ENCODE results near the gene AP2A2.

AP2A2 gene

DNA sequence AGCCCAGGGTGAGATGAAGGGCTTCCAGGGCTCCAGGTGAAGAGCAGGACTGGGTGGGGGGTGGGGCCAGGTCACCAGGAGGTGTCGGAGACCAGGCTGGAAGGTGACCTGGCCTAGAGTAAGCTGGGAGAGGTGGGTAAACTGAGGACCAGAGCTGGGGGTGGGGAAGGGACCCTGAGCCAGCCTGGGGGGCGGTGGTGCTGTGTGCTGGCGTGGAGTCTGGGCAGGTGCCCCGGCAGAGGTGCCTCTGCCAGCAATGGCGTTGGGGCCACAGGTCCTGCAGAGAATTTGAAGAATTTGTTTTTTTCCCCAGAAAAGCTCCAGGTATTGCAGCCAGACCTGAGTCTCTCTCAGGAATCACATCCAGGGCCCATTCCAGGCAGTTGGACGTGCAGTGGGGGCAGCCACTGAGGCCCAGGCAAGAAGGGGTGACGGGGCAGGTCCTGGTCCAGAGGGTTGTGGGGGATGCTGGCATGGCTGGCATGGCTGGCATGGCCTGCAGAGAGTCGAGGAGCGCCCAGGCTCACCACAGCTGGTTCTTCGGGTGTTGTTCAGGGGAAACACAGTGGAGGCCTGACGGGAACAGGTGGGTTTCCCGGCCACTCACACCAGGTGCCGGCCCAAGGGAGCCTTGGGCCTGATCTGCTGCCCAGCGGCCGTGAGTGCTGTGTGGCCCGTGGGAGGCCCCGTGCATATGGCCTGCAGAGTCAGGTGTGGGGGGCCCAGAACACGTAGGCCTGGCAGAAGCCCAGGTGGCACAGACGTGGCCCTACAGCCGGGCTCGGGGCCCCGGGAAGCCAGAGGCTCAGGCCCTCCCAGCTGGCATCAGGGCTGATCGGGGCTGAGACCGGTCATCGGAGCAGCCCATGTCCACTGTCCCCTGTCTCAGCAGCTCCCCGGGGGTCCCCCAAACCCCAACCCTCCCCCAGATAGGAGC is 117.2 kb downstream of the AP2A2 start:
- DNase-seq (ENCODE audit: low spot score) = no peak

DNA sequence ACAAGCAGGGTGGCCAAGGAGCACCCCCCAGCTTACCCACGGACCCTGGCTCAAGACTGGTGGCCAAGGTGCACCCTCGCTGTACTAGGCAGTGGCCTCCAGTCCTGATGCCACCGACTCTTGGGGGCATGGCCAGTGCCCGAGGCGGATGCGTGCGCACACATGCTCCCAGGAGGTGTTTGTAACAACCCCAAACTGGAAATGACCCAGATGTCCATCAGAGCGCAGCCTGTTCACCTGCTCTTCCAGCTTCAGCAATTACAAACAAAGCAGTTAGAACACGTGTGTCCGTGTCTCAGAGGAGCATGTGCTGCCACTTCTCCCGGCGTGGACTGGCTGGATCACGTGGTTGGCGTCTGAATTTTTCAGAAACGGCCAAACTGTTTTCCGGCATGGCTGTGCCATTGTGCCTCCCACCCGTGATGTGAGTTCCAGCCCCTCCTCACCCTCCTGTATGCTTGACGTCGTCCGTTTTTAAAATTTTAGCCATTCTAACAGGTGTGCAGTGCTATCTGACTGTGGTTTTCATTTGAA is 118.0 kb downstream of the AP2A2 start:
- no peak for DNase-seq (ENCODE audit: low spot score)

DNA sequence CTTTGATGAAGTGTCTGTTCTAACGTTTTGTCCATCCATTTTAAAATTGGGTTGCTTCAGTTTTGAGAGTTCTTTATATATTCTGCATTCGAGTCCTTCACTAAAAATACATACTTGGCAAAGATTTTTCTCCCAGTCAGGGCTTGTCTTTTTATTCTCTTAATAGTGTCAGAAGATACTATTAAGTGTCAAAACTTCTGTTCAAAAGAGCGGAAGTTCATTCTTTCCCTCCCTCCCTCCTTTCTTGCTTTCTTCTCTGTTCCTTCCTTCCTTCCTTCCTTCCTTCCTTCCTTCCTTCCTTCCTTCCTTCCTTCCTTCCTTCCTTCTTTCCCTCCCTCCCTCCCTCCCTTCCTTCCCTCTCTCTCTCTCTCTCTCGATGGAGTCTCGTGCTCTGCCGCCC is 118.5 kb downstream of the AP2A2 start:
- DNase-seq (ENCODE audit: low spot score) = no peak

DNA sequence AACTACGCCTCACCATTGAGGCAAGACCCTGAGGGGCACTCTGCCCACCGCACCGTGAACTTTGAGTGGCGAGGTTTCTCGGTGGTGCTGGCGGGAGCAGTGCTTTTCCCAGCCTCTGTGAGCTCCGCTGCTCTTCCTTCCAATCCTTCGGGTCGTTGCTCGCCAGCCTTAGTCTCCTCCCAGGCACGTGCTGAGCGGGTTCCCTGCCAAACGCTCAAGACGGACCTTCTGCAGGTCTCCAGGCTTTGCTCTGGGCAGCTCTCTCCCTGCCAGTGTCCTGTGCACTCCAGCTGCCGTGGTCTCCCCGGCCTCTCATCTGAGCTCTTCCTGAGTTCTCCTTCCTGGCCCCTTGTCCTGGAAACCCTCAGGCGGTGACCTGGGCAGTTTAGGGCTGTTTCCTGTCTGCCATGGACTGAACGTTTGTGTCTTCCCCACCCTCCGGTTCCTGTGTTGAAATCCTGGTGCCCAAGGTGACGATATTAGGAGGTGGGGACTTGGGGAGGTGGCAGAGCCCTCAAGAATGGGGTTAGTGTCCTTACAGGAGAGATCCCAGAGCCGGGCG is 122.0 kb downstream of the AP2A2 start:
- DNase-seq (ENCODE audit: low spot score) = no peak

DNA sequence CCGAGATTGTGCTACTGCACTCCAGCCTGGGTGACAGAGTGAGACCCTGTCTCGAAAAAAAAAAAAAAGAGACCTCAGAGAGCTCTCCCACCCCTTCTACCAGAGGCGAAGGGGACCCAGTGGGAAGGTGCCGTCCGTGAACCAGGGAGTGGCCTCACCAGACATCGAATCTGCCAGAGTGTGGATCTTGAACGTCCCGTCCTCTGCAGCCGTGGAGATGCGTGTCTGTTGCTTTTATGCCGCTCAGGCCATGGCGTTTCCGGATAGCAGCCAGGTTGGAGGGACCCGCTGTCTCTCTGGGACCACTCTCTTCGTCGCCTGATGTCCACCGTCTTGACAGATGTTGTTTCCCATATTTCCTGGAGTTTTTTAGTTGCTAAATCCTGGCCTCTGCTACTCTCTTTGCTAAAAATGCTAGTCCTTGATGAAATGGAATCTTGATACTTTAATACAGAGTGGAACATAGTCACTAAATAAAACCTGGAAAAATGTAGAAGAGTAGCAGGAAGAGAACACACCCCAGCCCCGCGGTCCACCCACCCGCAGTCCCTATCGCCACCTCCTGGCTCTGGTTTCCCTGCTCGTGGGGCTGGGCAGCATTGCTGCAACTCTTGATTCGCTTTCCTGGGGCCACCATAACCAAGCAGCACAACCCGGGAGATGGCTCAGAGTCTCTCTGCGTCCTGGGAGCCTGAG is 122.9 kb downstream of the AP2A2 start:
- no peak for DNase-seq (ENCODE audit: low spot score)

DNA sequence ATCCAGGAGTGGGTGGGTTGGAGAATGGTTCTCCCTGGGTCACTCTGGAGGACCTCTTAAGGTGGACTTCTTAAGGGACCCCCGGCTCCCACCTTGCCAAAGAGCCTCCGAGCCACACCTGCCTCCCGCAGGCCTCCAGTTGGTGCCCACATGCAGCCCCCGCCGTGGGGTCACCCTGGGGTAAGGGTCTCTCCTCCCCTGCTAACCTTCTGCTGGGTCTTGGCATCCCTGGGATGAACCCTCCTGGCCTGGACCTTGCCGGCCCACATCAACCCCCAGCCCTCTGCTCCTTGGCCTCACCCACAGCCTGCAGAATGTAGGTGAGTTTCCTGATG is 123.4 kb downstream of the AP2A2 start:
- DNase-seq (ENCODE audit: low spot score) = no peak

DNA sequence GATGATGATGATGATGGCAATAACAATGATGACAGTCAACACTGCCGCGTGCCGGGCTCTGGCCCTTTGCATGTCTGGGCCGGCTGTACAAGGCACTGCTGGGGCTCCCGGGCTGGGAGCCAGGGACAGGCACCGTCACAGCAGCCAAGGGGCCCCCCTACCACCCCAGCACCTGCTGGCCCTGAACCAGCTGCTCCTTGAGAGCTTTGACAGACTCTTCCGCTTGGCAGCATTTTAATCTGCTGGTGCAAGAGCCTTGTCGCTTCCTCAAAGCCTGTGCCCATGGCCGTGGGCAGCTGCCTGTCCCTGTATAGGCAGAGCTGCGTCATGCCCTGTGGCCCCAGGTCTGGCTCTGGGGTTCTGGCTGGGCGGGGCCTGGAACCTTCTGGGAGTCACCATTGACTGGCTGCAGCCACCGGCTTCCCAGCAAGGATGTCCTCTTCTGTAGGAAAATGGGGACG is 123.8 kb downstream of the AP2A2 start:
- DNase-seq (ENCODE audit: low spot score) = no peak

DNA sequence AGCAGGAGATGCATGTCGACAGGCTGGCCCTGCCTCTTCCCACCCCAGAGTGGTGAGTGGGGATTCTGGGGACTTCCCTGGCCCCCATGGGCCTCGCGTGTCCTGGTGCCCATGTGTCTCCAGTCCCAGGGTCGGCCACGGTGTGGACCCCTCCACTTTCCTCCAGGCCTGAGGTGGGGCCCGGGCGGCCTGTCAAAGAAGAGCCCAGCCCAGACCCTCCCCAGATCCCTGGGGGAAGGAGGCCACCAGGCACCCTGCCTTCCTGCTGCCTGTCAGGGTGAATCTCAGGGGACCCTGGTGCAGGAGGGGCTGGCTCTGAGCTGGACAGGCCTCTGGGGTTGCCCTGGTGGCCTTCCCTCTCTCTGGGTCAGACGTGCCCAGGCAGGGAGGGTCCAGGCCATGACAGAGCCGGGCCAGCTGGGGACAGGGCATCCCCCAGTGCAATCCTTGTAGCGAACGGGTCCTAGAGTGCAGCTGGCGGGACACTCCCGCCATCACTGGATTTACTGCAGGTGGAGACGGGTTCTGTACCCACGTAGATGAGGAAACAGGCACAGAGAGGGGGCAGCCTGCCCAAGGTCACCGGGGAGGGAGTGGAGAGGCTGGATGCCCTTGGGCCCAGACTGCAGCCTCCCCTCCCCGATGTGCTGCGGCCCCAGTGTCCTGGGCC is 124.4 kb downstream of the AP2A2 start:
- no peak for DNase-seq (ENCODE audit: low spot score)

DNA sequence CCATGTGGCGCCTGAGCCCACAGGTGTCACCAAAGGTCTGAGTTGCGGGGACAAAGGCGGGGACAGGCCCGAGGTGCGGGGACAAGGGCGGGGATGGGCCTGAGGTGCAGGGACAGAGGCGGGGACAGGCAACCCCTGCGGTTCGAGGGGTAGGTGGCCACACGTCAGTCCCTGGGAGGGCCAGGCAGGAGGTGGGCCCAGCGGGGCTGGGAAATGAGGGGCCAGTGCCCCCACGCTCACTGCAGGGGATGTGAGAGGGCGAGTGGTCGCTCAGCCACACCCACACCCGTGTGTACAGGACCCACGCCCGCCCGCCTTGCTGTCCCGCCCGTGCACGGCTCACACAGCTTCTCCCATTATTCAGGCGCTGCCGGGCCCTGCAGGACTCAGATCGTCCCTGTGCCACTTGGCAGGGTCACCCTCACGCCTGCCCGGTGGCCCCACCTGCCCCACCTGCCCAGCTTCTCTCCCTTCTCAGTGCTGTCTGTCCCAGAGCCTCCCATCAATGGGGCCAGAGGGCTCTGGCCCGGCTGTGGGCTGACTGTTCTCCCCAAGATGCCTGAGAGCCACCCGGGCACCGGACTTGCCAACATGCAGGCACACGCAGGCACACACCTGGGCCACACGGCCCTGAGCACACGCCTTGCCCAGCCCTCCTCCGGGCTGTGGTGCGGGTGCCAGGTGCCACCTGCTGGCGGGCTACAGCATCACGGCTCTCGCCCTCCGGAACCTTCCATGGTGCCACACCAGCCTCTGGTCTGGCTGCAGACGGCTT is 125.1 kb downstream of the AP2A2 start:
- peak; percentile 90 for DNase-seq (ENCODE audit: low spot score)

DNA sequence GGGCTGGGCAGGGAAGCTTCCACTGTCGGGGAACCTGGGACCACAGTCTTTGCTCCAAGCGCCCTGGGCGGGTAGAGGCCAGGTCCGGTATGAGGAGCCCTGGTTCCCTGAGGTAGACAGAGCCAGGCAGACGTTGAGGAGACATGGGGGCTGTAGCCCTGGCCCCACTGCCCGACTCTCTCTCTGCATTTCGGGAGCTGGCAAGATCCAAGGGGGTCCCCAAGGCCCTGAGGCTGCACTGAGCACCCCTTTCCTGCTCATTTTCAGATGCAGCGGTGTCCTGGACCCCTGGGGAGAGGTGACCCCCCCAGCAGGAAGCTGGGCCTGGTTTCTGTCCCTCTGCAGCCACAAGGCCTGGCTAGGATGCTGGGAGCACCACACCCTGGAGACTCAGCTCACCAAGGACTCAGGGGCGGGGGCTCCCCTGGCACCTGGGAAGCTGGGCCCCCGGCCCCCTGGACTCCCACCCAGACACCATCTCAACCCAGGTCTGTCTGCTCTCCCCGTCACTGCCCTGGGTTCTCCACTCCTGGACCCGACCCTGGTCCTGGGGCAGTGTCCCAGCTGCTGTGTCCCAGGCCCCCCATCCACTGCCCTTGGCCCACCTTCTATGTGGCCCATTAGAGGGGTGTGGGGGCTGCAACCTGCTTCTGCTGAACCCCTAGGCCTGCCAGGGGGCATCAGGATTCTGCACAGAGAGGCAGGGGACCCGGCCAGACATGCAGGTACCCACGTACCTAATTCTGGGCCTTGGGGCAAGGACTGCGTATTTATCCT is 125.9 kb downstream of the AP2A2 start:
- no peak for DNase-seq (ENCODE audit: low spot score)

DNA sequence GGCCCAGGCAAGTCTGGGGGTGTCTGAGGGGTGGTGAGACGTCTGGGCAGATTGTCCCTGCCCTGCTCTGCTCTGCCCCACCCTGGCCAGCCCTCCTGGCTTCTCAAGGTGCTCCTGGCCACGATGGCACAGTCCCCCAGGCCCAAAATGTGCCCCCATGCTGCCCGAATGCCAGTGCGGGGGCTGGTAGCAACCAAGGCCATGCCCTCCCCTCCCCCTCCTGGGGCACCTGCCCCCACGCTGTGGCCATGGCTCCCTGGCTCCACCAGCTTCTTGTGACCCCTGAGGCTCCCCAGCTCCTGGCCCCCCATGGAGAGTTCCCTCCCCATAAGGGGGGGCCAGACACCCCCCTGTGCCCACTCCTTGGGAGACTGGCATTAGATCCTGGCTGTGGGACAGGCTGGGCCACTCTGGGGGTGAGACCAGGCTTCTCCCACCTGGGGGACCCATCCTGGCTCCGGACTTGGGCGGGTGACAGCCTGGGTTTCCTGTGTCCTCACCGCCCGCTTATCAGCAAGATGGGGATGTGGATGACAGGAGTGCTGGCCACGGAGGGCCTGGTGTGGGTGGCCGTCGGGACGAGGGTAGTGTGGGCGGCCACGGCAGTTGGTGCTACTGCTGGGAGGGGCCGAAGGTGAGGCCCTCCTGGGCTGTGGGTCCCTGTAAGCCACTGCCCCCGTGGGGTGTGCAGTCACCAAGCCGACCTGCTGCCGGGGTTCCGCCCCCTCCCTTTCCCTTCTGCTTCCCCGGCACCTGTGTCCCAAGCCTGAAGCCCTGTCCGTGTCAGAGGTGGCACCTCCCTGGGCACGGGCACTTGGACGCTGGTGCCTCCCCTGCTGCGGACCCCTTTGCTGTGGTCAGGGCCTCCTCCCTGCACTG is 126.7 kb downstream of the AP2A2 start:
- no peak for DNase-seq (ENCODE audit: low spot score)

DNA sequence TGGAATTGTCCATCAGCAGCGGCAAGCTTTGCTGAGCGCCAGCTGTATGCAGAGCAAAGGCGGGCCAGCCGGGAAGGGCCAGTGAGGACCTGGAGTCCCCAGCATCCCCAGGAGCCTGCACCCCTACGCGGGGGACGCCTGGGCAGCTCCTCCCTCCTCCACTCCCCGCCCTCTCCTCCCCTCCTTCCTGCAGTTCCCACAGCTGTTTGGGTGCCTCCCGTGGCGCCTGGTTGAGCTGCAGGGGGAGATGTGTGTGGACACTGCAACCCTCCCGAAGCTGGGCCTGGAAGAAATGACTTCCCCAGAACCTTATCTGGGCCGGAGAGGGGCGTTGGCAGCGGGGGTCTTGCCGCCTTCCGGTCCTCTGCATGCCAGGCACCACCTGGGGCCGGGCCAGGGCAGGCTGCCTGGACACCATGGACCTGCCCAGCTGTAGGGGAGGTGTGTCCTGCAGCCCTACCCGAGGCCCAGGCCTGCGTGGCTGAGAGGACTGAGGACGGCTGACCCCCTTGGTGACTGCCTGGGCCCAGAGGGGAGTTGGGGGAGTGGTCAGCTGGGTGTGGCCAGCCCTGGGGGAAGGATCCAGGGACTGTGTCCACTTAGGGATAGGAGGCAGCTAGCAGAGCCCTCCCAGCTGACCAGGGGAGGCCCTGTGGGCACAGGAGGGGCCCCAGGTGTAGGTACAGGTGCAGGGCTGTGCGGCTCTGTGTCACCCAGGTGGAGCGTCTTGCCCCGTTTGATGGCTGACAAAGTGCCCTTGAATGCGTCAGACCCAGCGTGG is 127.6 kb downstream of the AP2A2 start:
- no peak for DNase-seq (ENCODE audit: low spot score)

DNA sequence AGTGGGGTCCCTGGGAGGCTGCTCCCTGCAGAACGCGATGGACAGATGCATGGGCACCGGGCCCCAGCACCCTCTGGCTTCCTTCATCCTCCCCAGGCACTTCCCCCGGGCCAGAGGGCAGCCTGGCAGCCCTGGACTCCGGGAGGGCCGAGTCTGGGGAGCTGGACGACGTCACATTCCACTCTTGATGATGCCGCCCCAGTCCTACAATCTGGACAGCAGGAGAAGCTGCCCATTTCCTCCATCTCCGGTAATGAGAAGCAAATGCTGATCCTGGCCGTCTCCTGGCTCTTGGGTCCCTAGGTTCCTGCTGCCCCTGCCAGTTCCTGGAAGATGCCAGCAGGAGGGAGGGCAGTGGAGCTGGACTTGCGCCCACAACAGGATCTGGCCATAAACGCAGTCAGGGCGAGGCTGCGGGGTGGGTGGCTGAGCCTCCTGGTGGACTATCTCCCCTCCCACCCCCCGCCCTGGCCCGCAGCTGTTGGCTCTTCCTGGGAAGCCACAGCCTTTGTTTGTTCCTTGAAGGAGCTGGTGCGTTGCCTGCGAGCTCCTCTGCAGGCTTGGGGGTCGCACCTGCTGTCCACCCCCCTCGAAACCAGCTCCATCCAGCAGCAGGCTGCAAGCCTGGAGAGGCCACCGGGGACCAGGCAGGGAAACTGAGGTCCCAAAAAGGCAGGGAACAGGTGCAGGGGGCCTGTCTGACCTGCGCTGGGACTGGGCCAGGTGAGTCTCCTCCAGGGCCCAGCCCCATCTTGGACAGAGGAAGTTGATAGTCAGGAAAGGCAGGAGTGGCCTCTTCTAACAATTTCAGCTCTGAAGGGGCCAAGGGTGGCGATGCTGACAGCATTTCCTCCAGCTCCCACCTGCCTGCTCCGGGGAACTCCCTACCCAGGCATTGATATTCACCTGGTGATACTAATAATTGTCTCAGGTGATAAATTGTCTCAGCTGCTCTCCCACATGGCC is 128.8 kb downstream of the AP2A2 start:
- DNase-seq (ENCODE audit: low spot score) = peak; percentile 58

DNA sequence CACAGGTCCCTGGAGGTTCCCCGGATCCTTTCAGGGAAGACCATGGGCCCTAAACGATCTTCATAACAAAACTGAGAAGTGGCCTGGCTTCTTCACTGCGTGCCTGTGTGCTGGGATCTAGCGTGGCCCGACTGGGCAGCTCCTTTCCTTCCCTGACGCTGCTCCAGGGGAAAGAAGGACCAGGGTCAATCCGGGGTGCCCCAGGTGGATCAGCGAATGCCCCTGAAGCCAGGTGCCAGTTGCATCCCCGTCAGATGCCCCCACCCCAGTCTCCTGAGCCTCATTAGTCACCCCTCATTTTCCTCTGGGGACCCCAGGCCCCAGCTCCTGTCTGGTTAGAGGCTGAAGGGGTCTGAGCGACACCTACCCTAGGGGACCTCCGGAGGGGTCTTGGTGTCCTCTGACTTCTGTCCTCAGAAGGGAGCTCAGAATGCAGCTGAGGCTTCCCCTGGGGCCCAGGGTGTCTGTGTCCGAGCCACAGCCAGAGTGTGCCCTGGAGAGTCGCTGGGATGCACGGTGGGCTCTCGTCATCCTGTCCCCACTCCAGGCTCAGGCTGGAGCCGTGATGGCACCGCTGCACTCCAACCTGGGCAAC is 129.5 kb downstream of the AP2A2 start:
- DNase-seq (ENCODE audit: low spot score) = no peak

DNA sequence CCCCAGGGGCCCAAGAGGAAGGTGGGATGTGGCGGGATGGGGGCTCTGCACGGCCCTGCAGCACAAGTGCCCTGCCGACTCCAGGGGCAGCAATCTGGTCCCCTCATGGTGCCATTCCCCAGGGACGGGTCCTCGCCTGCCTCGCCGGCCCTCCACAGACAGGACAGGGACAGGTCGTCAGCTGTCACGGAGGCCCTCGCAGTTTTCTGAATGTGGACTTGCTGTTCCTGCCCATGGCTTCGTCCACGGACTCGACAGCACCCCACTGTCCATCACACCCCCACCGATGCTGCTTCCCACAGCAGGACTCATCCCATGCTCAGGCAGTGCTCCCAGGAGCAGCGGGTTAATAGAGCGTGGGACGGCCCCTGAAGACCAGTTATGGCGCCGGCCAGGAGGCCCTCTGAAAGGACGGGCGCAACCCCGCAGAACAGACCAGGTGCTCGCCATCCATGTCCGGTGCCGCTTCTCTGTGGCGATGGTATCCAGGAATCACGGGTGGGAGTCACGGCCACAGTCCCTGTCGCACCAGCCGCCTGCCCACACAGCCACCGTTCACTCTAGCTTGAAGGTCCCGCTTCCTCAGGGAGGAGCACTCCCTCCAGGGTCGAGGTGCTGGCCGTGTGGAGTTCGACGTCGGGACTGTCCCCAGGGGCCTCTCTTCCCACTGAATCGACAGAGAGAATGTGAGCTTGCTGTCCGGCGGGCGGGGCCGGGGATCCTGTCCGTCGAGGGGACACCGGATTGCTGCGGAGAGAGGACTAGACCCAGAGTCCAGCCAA is 130.5 kb downstream of the AP2A2 start:
- no peak for DNase-seq (ENCODE audit: low spot score)

DNA sequence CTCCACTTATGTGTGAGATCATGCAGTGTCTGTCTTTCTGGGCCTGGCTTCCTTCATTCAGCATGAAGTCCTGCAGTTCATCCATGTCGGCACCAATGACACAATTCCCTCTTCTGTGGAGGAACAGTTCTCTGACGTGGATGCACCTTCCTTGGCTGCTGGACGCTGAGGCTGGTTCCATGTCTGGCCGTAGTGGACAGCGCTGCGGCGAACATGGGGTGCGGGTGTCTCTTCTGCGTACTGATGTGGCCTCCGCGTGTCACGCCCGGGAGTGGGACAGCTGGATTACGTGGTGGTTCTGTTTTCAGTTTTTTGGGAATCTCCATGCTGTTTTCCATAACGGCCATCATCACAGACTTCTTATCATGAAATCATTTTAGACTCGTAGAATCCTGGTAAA is 132.1 kb downstream of the AP2A2 start:
- DNase-seq (ENCODE audit: low spot score) = no peak
